KMS-11 (cell line): ENCODE results near the gene SUV39H2.

Source experiments
- H2AFZ ChIP-seq: fragments of 200-600 bp; sonication (generic); 2 replicates; pipeline ENCODE4 v1.6.1; 2016; ENCODE audit warnings: antibody characterized with exemption, mixed run types, low read depth
- H3K27ac ChIP-seq: fragments of 200-600 bp; sonication (generic); 2 replicates; pipeline ENCODE4 v1.6.1; 2016; ENCODE audit warnings: mild to moderate bottlenecking, mixed run types
- H3K27me3 ChIP-seq: fragments of 200-600 bp; sonication (generic); 2 replicates; pipeline ENCODE4 v1.6.1; 2017; ENCODE audit warnings: mild to moderate bottlenecking, low read depth, mixed run types, moderate library complexity; ENCODE audit not compliant: insufficient read depth
- H3K36me3 ChIP-seq: fragments of 200-600 bp; sonication (generic); 2 replicates; pipeline ENCODE4 v1.6.1; 2017; ENCODE audit warnings: mild to moderate bottlenecking, mixed run types; ENCODE audit not compliant: insufficient read depth
- H3K4me1 ChIP-seq: fragments of 200-600 bp; sonication (generic); 2 replicates; pipeline ENCODE4 v1.6.1; 2016; ENCODE audit warnings: mild to moderate bottlenecking, low read depth, mixed run types; ENCODE audit not compliant: poor library complexity, severe bottlenecking
- H3K4me2 ChIP-seq: fragments of 200-600 bp; sonication (generic); 2 replicates; pipeline ENCODE4 v1.7.0; 2016; ENCODE audit warnings: mild to moderate bottlenecking, mixed run types
- H3K4me3 ChIP-seq: fragments of 200-600 bp; sonication (generic); IDR thresholded peaks from 2 replicates; pipeline ENCODE4 v1.6.1; 2017; ENCODE audit warnings: low read depth, low read length, mixed read lengths; ENCODE audit not compliant: insufficient read depth
- H3K79me2 ChIP-seq: fragments of 200-600 bp; sonication (generic); 2 replicates; pipeline ENCODE4 v1.6.1; 2016; ENCODE audit warnings: low read depth, mixed run types; ENCODE audit not compliant: insufficient read depth
- H3K9ac ChIP-seq: fragments of 200-600 bp; sonication (generic); 2 replicates; pipeline ENCODE4 v1.6.1; 2016; ENCODE audit warnings: mild to moderate bottlenecking, mixed run types
- H4K20me1 ChIP-seq: fragments of 200-600 bp; sonication (generic); 2 replicates; pipeline ENCODE4 v1.6.1; 2016; ENCODE audit warnings: mild to moderate bottlenecking, mixed run types; ENCODE audit not compliant: insufficient read depth
- CTCF ChIP-seq: fragments of 200-600 bp; sonication (generic); conservative IDR thresholded peaks from 2 replicates; pipeline ENCODE4 v1.6.1; 2017; ENCODE audit warnings: low read depth, mild to moderate bottlenecking, antibody characterized with exemption, low read length, moderate library complexity, mixed read lengths

SUV39H2 gene

GRCh38 chr10:14891151-14891550, 12.5 kb downstream of the SUV39H2 start:
- H3K4me3 ChIP-seq, result no peak overlapping the region
- peaks cover 22% of the 10 kb centered on the region for H3K4me1 ChIP-seq
- H4K20me1 ChIP-seq, result peaks cover 7% of the 10 kb centered on the region; the same call in 1 of the 2 replicates
- peaks cover 91% of the 10 kb centered on the region for H3K79me2 ChIP-seq
- H3K4me2 ChIP-seq, result no peak overlapping the region
- TF ChIP-seq CTCF, result no peak
- no peaks in the 10 kb centered on the region; the same call in 1 of the 2 replicates for H3K36me3 ChIP-seq
- H3K9ac ChIP-seq, result no peak overlapping the region
- H2AFZ ChIP-seq, result no peak overlapping the region
- H3K27ac ChIP-seq, result no peak overlapping the region
- H3K27me3 ChIP-seq, result no peaks in the 10 kb centered on the region

- no peak overlapping the region for H3K4me3 ChIP-seq
- H3K79me2 ChIP-seq, result peaks cover 11% of the 10 kb centered on the region; the same call in 1 of the 2 replicates
- H3K36me3 ChIP-seq, result peaks cover 14% of the 10 kb centered on the region; the same call in 1 of the 2 replicates
- H3K4me1 ChIP-seq, result no peaks in the 10 kb centered on the region
- H4K20me1 ChIP-seq, result no peaks in the 10 kb centered on the region
- no peaks in the 10 kb centered on the region for H3K27me3 ChIP-seq
- H3K9ac ChIP-seq, result no peak overlapping the region
- no peak overlapping the region for H2AFZ ChIP-seq
- H3K27ac ChIP-seq, result no peak overlapping the region
- TF ChIP-seq CTCF, result peak; percentile 61
- H3K4me2 ChIP-seq, result no peak overlapping the region
Measured at GRCh38 chr10:14904316-14904732, 25.7 kb downstream of the SUV39H2 start.

GRCh38 chr10:14904864-14905263, 26.2 kb downstream of the SUV39H2 start:
- Histone ChIP-seq H3K36me3 (peaks cover 14% of the 10 kb centered on the region; the same call in 1 of the 2 replicates), H3K27ac (no peak overlapping the region), H3K4me3 (no peak overlapping the region)

GRCh38 chr10:14905890-14906289, 27.2 kb downstream of the SUV39H2 start:
- Histone ChIP-seq H3K4me2 (no peak overlapping the region), H3K4me1 (no peaks in the 10 kb centered on the region), H3K36me3 (peaks cover 13% of the 10 kb centered on the region; the same call in 1 of the 2 replicates), H3K27ac (no peak overlapping the region), H2AFZ (no peak overlapping the region), H3K9ac (no peak overlapping the region), H3K27me3 (no peaks in the 10 kb centered on the region), H3K79me2 (0 out of 2 replicates have a peak, but pooled peaks cover 8% of the 10 kb centered on the region), H3K4me3 (no peak overlapping the region), H4K20me1 (no peaks in the 10 kb centered on the region)
- TF ChIP-seq CTCF, result no peak

More at GRCh38 chr10:14904864-14905263, 26.2 kb downstream of the SUV39H2 start:
- TF ChIP-seq CTCF, result no peak
- H3K27me3 ChIP-seq, result no peaks in the 10 kb centered on the region
- no peak overlapping the region for H2AFZ ChIP-seq
- no peak overlapping the region for H3K4me2 ChIP-seq
- no peaks in the 10 kb centered on the region for H4K20me1 ChIP-seq
- H3K79me2 ChIP-seq, result 0 out of 2 replicates have a peak, but pooled peaks cover 8% of the 10 kb centered on the region
- no peak overlapping the region for H3K9ac ChIP-seq
- no peaks in the 10 kb centered on the region for H3K4me1 ChIP-seq
